Measurements from ENCODE around the gene SSBP3.

The SSBP3 gene

GRCh38 chr1:54409156-54410142 is 3.3 kb upstream of the SSBP3 start:
- DNase-seq: no peak

GRCh38 chr1:54408147-54409066 is 2.2 kb upstream of the SSBP3 start:
- no peak for DNase-seq

GRCh38 chr1:54407404-54408146 is 1.4 kb upstream of the SSBP3 start:
- DNase-seq: peak; percentile 86

- DNase-seq: no peak
Observed at GRCh38 chr1:54407154-54407403, 885 bp upstream of the SSBP3 start.

DNA sequence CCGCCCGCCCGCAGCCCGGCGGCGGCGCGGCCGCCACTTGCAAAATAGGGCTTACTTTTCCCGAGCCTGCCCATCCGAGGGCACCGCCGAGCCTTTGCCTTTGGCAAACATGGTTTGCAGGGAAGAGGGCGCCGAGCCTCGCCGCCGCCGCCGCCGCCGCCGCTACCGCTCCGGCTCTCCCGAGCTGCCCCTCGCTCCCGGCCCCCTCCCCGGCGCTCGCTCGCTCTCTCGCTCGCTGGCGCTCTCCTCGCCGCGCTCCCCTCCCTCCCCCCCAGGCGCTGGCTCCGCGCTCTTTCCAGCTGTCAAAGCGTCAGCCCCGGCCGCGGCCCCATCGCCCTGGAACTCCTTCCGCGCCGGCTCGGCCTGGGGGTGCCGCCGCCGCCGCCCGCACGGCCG is 298 bp downstream of the SSBP3 start:
- DNase-seq: no peak

DNA sequence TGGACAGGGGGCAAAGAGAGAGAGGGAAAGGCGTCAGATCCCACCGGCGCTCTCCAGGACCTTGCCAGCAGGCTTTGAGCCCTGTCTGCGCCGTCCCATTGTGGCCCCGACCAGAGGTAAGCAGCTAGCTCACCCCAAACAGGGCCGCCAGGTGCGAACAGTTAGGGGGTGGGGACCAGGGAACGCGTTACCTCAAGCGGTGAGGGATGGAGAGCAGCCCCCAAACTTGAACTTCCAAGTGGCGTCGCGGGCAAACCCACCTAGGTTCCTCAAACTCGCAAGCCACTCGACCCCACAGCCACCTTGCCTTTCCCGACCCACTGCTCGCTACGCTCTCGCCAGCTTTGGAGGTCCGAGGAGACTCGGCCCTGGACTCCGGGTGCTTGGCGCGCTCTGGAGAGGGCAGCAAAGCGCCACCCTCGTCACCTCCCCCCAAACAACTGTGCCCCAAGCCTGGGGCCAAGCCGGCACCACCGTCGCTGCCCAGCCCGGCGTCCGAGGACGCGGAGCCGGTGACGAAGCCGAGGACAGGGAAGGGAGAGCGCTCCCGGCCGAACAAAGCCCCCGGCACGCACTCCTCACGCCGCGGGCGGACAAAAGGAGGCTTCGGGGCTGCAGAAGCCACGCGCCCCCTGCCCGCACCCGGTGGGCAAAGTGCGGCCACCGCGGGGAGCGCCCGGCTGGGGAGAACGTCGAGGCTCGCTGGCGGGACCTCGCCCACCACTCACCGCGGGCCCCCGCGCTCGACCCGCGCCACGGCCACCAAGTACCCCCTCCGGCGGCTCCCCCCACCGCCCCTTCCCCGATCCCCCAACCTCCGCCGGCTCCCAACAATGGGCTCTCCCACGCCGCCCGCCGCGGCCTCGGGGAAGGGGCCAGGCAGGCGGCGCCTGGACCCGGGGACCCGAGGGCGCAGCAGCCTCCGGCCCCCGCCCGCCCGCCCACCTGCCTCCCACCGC is 976 bp downstream of the SSBP3 start:
- no peak for DNase-seq

DNA sequence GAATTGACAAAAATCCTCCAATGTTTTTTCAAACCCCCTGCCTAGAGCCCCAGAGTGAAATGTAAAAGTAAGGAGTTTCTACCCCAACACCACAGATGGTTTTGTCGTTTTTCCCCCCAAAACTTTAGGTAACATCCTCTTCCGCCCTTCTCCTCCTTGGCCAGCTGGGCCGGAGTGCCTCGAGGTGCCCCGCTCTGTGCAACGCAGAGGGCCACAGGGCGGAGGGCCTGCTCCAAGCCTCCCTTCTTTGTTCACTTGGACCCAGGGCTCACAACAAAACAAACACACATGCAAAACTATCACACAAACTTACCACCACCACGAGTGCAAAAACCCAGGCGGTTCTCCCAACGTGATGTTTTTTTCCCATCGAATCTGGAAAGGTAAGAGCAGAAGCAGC is 1.9 kb downstream of the SSBP3 start:
- DNase-seq: no peak

DNA sequence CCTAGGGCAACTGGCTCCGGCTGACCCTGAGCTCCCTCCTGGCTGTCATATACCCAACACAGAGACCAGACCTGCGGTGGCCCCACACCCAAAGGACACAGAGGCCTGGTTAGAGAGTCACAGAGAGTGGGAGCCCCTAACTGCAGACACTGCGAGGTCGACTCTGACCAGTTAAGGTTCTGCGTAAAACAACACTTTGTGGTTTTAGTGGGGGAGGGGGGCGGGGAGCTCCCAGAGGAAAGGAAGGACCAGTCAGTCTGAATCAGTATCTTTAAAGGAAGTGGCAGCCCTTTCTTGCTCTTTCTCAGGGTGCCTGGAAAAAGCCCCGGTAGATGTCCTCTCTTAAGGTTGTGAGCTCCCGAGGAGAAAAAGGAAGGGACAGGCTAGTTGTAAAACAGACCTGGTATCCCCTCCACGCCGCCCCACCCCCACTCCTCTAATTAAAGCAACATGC is 2.4 kb downstream of the SSBP3 start:
- DNase-seq: no peak

- DNase-seq: no peak
Observed at GRCh38 chr1:54403405-54403804, 2.8 kb downstream of the SSBP3 start.

GRCh38 chr1:54402896-54403295 is 3.3 kb downstream of the SSBP3 start:
- no peak for DNase-seq

- DNase-seq: peak; percentile 79
Observed at GRCh38 chr1:54401799-54402198, 4.4 kb downstream of the SSBP3 start.

- no peak for DNase-seq
Observed at GRCh38 chr1:54400329-54400728, 5.9 kb downstream of the SSBP3 start.

DNA sequence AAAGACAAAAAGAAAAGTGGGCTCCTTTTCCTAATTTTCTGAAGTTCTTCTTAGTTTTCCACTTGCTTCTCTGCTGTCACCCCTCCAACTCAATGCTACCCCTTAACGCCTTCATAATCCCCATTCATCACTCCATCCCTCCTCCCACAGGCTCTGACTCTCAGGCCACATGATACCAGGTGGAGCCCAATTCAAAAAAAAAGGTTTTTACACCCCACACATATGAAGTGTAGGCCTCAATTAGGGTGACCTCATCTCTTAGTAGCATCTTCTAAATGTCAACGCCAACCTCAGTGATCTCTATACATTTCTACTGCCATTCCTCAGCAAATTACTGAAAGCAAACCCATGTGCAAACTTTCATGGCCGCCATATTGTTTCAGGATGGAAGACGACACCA is 6.4 kb downstream of the SSBP3 start:
- DNase-seq: no peak

DNA sequence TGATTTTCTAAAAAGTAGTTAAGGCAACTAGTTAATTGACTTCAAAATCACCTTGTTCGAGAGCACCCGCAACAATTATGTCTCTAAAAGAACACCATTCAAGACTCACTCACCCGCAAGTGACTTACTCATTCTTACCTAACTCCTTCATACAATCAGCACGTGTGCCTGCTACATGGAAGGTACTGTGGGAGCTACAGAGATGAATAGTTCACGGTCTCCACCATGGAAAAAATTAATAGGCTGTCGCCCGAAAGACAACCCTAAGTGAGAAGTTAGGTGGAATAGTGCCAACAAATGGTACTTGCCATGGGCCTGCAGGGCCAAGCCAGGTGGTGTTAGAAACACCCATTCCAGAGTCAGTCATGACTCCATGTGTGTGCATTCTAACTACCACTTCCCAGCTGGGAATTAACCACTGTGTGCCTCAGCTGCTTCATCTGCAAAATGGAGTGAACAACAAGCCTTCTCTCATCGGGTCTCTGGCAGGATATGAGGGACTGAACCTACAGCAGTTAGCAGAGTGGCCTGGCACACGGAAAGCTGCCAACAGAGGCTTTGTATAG is 7.1 kb downstream of the SSBP3 start:
- no peak for DNase-seq

GRCh38 chr1:54397980-54398379 is 8.2 kb downstream of the SSBP3 start:
- no peak for DNase-seq

- DNase-seq: peak; percentile 34
Observed at GRCh38 chr1:54397090-54397591, 9.1 kb downstream of the SSBP3 start.

DNA sequence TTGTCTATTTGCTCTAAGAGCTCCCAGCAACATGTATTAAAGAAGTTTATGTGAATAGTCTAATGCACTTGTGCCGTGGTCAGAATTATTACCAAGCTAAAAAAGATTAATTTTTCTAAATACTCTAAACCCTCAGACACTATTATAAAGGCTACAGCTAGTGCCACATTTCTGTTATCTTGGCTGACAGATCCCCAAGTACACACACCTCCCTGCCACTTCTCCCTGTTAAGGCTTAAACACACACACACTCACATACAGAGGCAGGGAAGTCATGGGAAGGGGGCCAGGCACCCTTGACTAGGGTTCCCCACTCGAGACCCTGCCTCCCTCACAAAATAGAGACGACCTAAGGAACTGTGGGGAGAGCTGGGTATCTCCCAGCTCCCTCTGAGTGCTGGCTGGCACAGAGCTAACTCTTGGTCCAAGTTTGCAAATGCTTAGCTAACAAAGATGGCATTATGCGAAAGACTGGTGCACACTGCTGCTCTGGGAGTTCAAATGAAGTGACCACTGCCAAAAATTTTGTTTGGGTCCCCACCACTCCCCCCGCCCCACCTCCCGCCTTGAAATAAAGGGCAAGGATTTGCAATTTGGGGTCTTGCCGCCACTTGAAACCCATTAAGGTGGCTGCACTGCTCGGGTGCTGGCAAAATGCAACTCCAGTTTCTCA is 9.8 kb downstream of the SSBP3 start:
- no peak for DNase-seq

DNA sequence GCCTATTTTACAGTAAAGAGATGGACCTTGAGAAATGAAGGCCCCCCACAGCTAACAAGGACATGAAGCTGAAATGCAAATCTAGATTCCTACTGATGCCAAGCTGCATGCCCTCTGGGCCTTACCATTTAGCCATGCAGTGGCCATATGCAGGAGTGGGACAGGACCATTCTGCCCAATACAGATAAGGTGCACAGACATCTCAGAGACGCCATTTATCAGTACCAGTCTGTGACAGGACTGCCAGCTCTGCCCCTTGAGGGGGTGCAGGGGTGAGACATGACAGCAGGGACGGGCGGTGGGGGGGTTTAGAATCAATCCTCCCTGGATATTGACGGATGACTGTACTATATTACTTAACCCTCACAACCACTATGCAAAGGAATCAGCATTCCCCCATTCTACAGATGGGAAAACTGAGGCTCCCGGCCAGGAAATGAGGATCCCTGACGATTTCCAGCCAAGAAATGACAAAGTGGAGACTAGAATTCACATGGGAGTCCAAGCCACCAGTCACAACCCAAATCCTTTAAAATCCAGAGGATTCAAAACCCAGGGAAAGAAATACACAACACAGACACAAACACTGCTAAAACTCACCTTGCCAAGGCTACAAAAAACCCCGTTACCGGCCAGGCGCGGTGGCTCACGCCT is 10.8 kb downstream of the SSBP3 start:
- no peak for DNase-seq

- DNase-seq: no peak
Observed at GRCh38 chr1:54394104-54394503, 12.1 kb downstream of the SSBP3 start.

GRCh38 chr1:54392401-54392800 is 13.8 kb downstream of the SSBP3 start:
- DNase-seq: no peak
